Adrenal gland (tissue), 12 donors: Measurements from ENCODE around the gene MRPS33. TPM values are rescaled to one million over a fixed set of nuclear protein-coding genes. Genes with fewer than 3 reads are reported as not detected.

ENCODE experiments used
- DNase-seq, 7 donors: peaks; one replicate each; pipeline ENCODE4 v3.0.0-alpha.2; 2019 to 2020
- H3K27ac ChIP-seq, 5 donors: fragments of 200-600 bp; sonication (generic) in 4 of 5; 1 replicate in 3 of 5; 2 replicates in 2 of 5; pipeline versions ENCODE4 v1.5.1 to v1.8.0; 2016 to 2020; ENCODE audit warnings: mild to moderate bottlenecking in 1 of 5
- H3K27me3 ChIP-seq: fragments of 200-600 bp; 2 replicates; pipeline ENCODE4 v1.8.0; 2021
- H3K36me3 ChIP-seq, 2 donors: fragments of 200-600 bp; replicated peaks in 1 of 2; 1 replicate in 1 of 2; 2 replicates in 1 of 2; pipeline versions ENCODE4 v1.5.1 to v1.8.0; 2018 to 2022
- H3K4me1 ChIP-seq, 2 donors: fragments of 200-600 bp; replicated peaks in 1 of 2; 1 replicate in 1 of 2; 2 replicates in 1 of 2; pipeline versions ENCODE4 v1.5.1 to v1.8.0; 2018 to 2021
- H3K4me3 ChIP-seq, 4 donors: fragments of 200-600 bp; sonication (generic) in 3 of 4; one replicate each; pipeline ENCODE4 v1.5.1; 2016 to 2018
- H3K9me3 ChIP-seq, 3 donors: fragments of 200-600 bp; sonication (generic) in 1 of 3; replicated peaks in 1 of 3; 1 replicate in 2 of 3; 2 replicates in 1 of 3; pipeline versions ENCODE4 v1.5.1 to v1.8.0; 2016 to 2021
- CTCF ChIP-seq, 6 experiments: fragments of 450-650 bp in 4 of 6; fragments of 200-600 bp in 2 of 6; sonication (generic) in 1 of 6; IDR thresholded peaks; 1 replicate in 5 of 6; 2 replicates in 1 of 6; pipeline versions ENCODE4 v1.5.1 to v1.8.0; 2016 to 2021; ENCODE audit warnings: antibody characterized with exemption in 6 of 6, mild to moderate bottlenecking in 2 of 6, moderate library complexity in 1 of 6
- POLR2A ChIP-seq, 2 donors: fragments of 450-650 bp; IDR thresholded peaks; one replicate each; pipeline ENCODE4 v1.6.1; 2017; ENCODE audit warnings: antibody characterized with exemption in 2 of 2, mild to moderate bottlenecking in 2 of 2, moderate library complexity in 1 of 2
- WGBS, 4 donors: extraction: QIAGEN DNeasy Blood & Tissue Kit in 2 of 4; methylation state at CpG; one replicate each; pipeline versions ENCODE4 v1.1.5 to v1.1.7; 2013 to 2017; 5-methylcytosine and 5-hydroxymethylcytosine counted together
- intact Hi-C, 2 donors: fragments of 100-400 bp; cut with DNase I; formaldehyde crosslinking; loops; one replicate each; pipeline versions ENCODE4 v1.14.1 to v1.15.0; 2022 to 2023
- polyA plus RNA-seq, 3 donors: library from polyadenylated mRNA; stranded (reverse); fragments of 200-250 nt in 2 of 3; fragments of 350-450 nt in 1 of 3; fragmentation: Illumina TruSeq in 1 of 3; extraction: RNeasy Lipid Tissue Mini Kit (QIAGEN cat#74804) in 1 of 3; gene quantifications; one replicate each; pipeline ENCODE4 v1.2.3, GENCODE V29; 2013 to 2014
- total RNA-seq, 9 donors: library from RNA; depleted of rRNA in 4 of 9; stranded (reverse); fragments of >200 nt in 4 of 9; fragments of 120-200 nt in 1 of 9; fragmentation: NEBNext Ultra II Directional in 1 of 9; extraction: Animal tissue kit (Norgen Biotek cat#: 25700) in 1 of 9; gene quantifications; one replicate each; pipeline versions ENCODE4 v1.1.0 to v1.2.4, GENCODE V29; 2013 to 2023
- donor health status: healthy with polysubstance abuse.
- donor health status: Bipolar disorder and iron deficiency.
- donor health status: DM: yes; HTN: yes; CAD: no.
- donor health status: DM: no; HTN: no; CAD: no.
- donor health status: DM: no; HTN: no; CAD: no.
- donor health status: DM: yes; HTN: yes; CAD: no.

Gene MRPS33
- total and polyA plus RNA-seq, 12 donors = 19.7 to 156 (median 59.4) TPM

- DNase-seq = no peak
- intact Hi-C loops = loop anchor here in 1 of 2 donors (5.0 kb wide), 1 partner anchor 339 kb away; no protein-coding TSS in a partner anchor
- Histone ChIP-seq H3K4me3 (no peak overlapping the region), H3K36me3 (no peaks in the 10 kb centered on the region), H3K27me3 (peaks cover 7% of the 10 kb centered on the region), H3K4me1 (peaks cover 8 to 12% of the 10 kb centered on the region in 2 donors), H3K9me3 (no peaks in the 10 kb centered on the region), H3K27ac (no peak overlapping the region)
- TF ChIP-seq CTCF (IDR thresholded peaks at IDR 0.05) (no peak), POLR2A (IDR thresholded peaks at IDR 0.05) (no peak)
Observed at GRCh38 chr7:141016349-141016748, 1.6 kb upstream of the MRPS33 start.

- DNase-seq = no peak
- 1 to 5% (median 3%) methylated on average over 14 of the region's 14 CpGs for WGBS, 4 donors
- H3K27ac ChIP-seq = peak overlapping the region in 4 of 5 donors; percentile 67 to 97 (median 84)
- H3K4me3 ChIP-seq = peak overlapping the region in 3 of 4 donors; percentile 25 to 76 (median 61)
- peaks cover 8 to 12% of the 10 kb centered on the region in 2 donors for H3K4me1 ChIP-seq
- no peaks in the 10 kb centered on the region for H3K27me3 ChIP-seq
- peaks cover 0 to 8% of the 10 kb centered on the region in 2 donors for H3K36me3 ChIP-seq
- intact Hi-C loops = loop anchor here (5.0 kb wide), 1 partner anchor 202 kb away; no protein-coding TSS in a partner anchor
- no peak for TF ChIP-seq POLR2A (IDR thresholded peaks at IDR 0.05)
- TF ChIP-seq CTCF (IDR thresholded peaks at IDR 0.05) = no peak
- no peaks in the 10 kb centered on the region for H3K9me3 ChIP-seq
Observed at GRCh38 chr7:141014125-141014523, 628 bp downstream of the MRPS33 start.

GRCh38 chr7:141013345-141013715, 1.4 kb downstream of the MRPS33 start:
- Histone ChIP-seq H3K9me3 (no peaks in the 10 kb centered on the region), H3K36me3 (peaks cover 0 to 12% of the 10 kb centered on the region in 2 donors), H3K4me1 (peaks cover 8 to 12% of the 10 kb centered on the region in 2 donors), H3K27ac (no peak overlapping the region), H3K27me3 (no peaks in the 10 kb centered on the region), H3K4me3 (no peak overlapping the region)
- 62 to 74% (median 67%) methylated on average over 4 of the region's 4 CpGs for WGBS, 4 donors
- DNase-seq = no peak
- no peak for TF ChIP-seq POLR2A (IDR thresholded peaks at IDR 0.05)
- no peak for TF ChIP-seq CTCF (IDR thresholded peaks at IDR 0.05)
- intact Hi-C loops = loop anchor here (5.0 kb wide), 1 partner anchor 201 kb away; no protein-coding TSS in a partner anchor

GRCh38 chr7:141012696-141013344, 1.9 kb downstream of the MRPS33 start:
- intact Hi-C loops = loop anchor here (5.0 kb wide), 1 partner anchor 201 kb away; no protein-coding TSS in a partner anchor
- H3K4me1 ChIP-seq = peaks cover 8 to 12% of the 10 kb centered on the region in 2 donors
- peaks cover 0 to 15% of the 10 kb centered on the region in 2 donors for H3K36me3 ChIP-seq
- H3K27me3 ChIP-seq = no peaks in the 10 kb centered on the region
- H3K27ac ChIP-seq = no peak overlapping the region
- WGBS, 4 donors = 75 to 82% (median 78%) methylated on average over 2 of the region's 2 CpGs
- no peak overlapping the region for H3K4me3 ChIP-seq
- no peaks in the 10 kb centered on the region for H3K9me3 ChIP-seq
- TF ChIP-seq CTCF (IDR thresholded peaks at IDR 0.05) (no peak), POLR2A (IDR thresholded peaks at IDR 0.05) (no peak)
- no peak for DNase-seq
